HCT116 (cell line): ENCODE data around the gene AP1G1.
"Not testable (repeated sequence)": the region's sequence is repeated elsewhere in the genome, so short reads cannot be mapped to it uniquely, and the experiment has no call there.

Experiments
- ATF3 ChIP-seq: IDR thresholded peaks from 2 replicates; pipeline ENCODE4 v1.6.1; 2012
- CTCF ChIP-seq, 3 experiments: fragments of 200-600 bp in 1 of 3; sonication (generic) in 1 of 3; IDR thresholded peaks in 2 of 3; conservative IDR thresholded peaks in 1 of 3; 2 replicates each; pipeline ENCODE4 v1.5.1; 2012 to 2017; ENCODE audit warnings: low read depth in 2 of 3, low read length in 2 of 3, antibody characterized with exemption in 1 of 3, borderline replicate concordance in 1 of 3, control low read depth in 1 of 3, mild to moderate bottlenecking in 1 of 3, mixed read lengths in 1 of 3, mixed run types in 1 of 3, moderate library complexity in 1 of 3; ENCODE audit not compliant: insufficient read depth in 1 of 3
- EGR1 ChIP-seq: IDR thresholded peaks from 2 replicates; pipeline ENCODE4 v1.6.1; 2012; ENCODE audit warnings: low read depth
- ELF1 ChIP-seq: IDR thresholded peaks from 2 replicates; pipeline ENCODE4 v1.6.1; 2012; ENCODE audit warnings: low read depth, borderline replicate concordance
- EZH2phosphoT487 ChIP-seq: fragments of 200-600 bp; IDR thresholded peaks from 2 replicates; pipeline ENCODE4 v1.6.1; 2018; ENCODE audit warnings: antibody characterized with exemption, borderline replicate concordance
- POLR2A ChIP-seq: IDR thresholded peaks from 2 replicates; pipeline ENCODE4 v1.7.0; 2011; ENCODE audit warnings: borderline replicate concordance; ENCODE audit not compliant: insufficient read depth, insufficient read length; ENCODE audit errors: extremely low read depth
- POLR2AphosphoS5 ChIP-seq: IDR thresholded peaks from 2 replicates; pipeline ENCODE4 v1.6.1; 2011; ENCODE audit warnings: mild to moderate bottlenecking, low read depth, low read length, moderate library complexity
- RAD21 ChIP-seq: IDR thresholded peaks from 2 replicates; pipeline ENCODE4 v1.6.1; 2012; ENCODE audit warnings: low read depth, mild to moderate bottlenecking
- REST ChIP-seq: IDR thresholded peaks from 2 replicates; pipeline ENCODE4 v1.6.1; 2012; ENCODE audit warnings: low read depth
- ZBTB33 ChIP-seq: IDR thresholded peaks from 2 replicates; pipeline ENCODE4 v1.6.1; 2011; ENCODE audit warnings: mild to moderate bottlenecking, low read length, moderate library complexity; ENCODE audit not compliant: insufficient replicate concordance; ENCODE audit errors: extremely low read depth
- ZNF274 ChIP-seq: fragments of 200-500 bp; sonication (Bioruptor generic); IDR thresholded peaks from 2 replicates; pipeline ENCODE4 v1.6.1; 2014; ENCODE audit warnings: mild to moderate bottlenecking, low read depth, low read length, inconsistent platforms

- TF ChIP-seq REST; EZH2phosphoT487; CTCF (IDR thresholded peaks at IDR 0.05 in 2 of 3, conservative IDR thresholded peaks at IDR 0.05 in 1 of 3; ENCODE audit: borderline replicate concordance in 1 of 3, insufficient read depth in 1 of 3, low read depth in 2 of 3, low read length in 2 of 3); POLR2AphosphoS5; EGR1; RAD21; ATF3; ZNF274; ELF1; POLR2A; ZBTB33: not testable (repeated sequence)
Measured at GRCh38 chr16:71790329-71790728, 18.3 kb downstream of the AP1G1 start.
